IPS-18a (cell line): Measurements from ENCODE around the gene STAT1.

Experiments
- H3K27ac ChIP-seq: one replicate; pipeline ENCODE4 v1.5.1; 2013; ENCODE audit warnings: low read length
- H3K27me3 ChIP-seq: one replicate; pipeline ENCODE4 v1.6.1; 2013; ENCODE audit warnings: mild to moderate bottlenecking, low read length; ENCODE audit not compliant: control insufficient read depth, insufficient read depth
- H3K36me3 ChIP-seq: one replicate; pipeline ENCODE4 v1.6.1; 2013; ENCODE audit warnings: low read depth, low read length; ENCODE audit not compliant: control insufficient read depth
- H3K4me1 ChIP-seq: one replicate; pipeline ENCODE4 v1.6.1; 2013; ENCODE audit warnings: low read depth, low read length; ENCODE audit not compliant: control insufficient read depth
- H3K4me3 ChIP-seq: one replicate; pipeline ENCODE4 v1.5.1; 2013; ENCODE audit warnings: low read length
- H3K9ac ChIP-seq: one replicate; pipeline ENCODE4 v1.6.1; 2013; ENCODE audit warnings: mild to moderate bottlenecking, low read length, moderate library complexity
- H3K9me3 ChIP-seq: one replicate; pipeline ENCODE4 v1.6.1; 2013; ENCODE audit warnings: low read depth, low read length; ENCODE audit not compliant: control insufficient read depth

Gene STAT1

DNA sequence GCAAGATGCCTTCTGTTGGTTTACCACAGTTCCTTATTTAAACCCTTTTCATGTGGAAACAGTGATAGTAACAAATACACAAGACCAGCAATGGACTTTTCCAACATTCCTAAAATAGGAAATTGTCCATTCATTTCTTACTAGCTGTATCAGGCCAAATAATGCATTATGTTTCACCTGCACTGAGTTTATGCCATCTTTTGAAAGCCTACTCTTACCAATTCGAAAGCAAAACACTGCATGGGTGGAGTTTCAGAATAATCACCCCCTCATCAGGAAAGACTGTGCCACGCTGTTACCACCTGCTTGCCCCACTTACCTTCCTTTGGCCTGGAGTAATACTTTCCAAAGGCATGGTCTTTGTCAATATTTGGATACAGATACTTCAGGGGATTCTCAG lies 37.5 kb downstream of the STAT1 start:
- Histone ChIP-seq H3K27me3 (no peaks in the 10 kb centered on the region), H3K9me3 (no peaks in the 10 kb centered on the region), H3K36me3 (peaks cover 91% of the 10 kb centered on the region), H3K9ac (no peak overlapping the region), H3K27ac (no peak overlapping the region), H3K4me3 (no peak overlapping the region), H3K4me1 (no peaks in the 10 kb centered on the region)

- Histone ChIP-seq H3K36me3 (peaks cover 89% of the 10 kb centered on the region), H3K27me3 (no peaks in the 10 kb centered on the region), H3K27ac (no peak overlapping the region), H3K4me1 (no peaks in the 10 kb centered on the region), H3K9ac (no peak overlapping the region), H3K4me3 (no peak overlapping the region), H3K9me3 (no peaks in the 10 kb centered on the region)
Observed at GRCh38 chr2:190974629-190975361, 39.2 kb downstream of the STAT1 start.

GRCh38 chr2:190973726-190974628 lies 40.0 kb downstream of the STAT1 start:
- Histone ChIP-seq H3K9ac (no peak overlapping the region), H3K4me3 (no peak overlapping the region), H3K27me3 (no peaks in the 10 kb centered on the region), H3K27ac (no peak overlapping the region), H3K4me1 (no peaks in the 10 kb centered on the region), H3K9me3 (no peaks in the 10 kb centered on the region), H3K36me3 (peaks cover 89% of the 10 kb centered on the region)

- Histone ChIP-seq H3K36me3 (peaks cover 83% of the 10 kb centered on the region), H3K4me1 (no peaks in the 10 kb centered on the region), H3K4me3 (no peak overlapping the region), H3K9ac (no peak overlapping the region), H3K9me3 (no peaks in the 10 kb centered on the region), H3K27ac (no peak overlapping the region), H3K27me3 (no peaks in the 10 kb centered on the region)
Observed at GRCh38 chr2:190973262-190973661, 40.7 kb downstream of the STAT1 start.

DNA sequence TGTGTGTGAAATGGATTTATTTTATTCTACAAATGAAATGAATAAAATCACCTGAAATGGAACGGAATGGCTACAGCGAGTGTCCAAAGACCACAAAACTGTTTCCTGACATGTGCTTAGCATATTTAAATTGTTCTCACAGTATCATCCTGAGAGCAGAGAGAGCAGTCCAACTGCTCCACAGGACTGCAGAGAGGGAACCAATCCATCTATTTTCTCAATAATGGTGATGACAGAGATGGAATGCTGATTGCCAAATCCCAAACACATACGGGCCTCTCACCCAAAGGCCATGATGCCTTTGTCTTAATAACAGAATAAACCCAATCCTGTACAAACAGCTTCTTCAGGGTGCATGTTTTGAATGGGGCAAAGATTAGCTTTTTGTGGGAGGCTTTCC lies 41.1 kb downstream of the STAT1 start:
- no peaks in the 10 kb centered on the region for H3K4me1 ChIP-seq
- no peaks in the 10 kb centered on the region for H3K27me3 ChIP-seq
- H3K27ac ChIP-seq: no peak overlapping the region
- no peaks in the 10 kb centered on the region for H3K9me3 ChIP-seq
- peaks cover 83% of the 10 kb centered on the region for H3K36me3 ChIP-seq
- H3K9ac ChIP-seq: no peak overlapping the region
- H3K4me3 ChIP-seq: no peak overlapping the region

GRCh38 chr2:190972213-190972612 lies 41.8 kb downstream of the STAT1 start:
- H3K4me1 ChIP-seq: no peaks in the 10 kb centered on the region
- H3K9me3 ChIP-seq: no peaks in the 10 kb centered on the region
- H3K9ac ChIP-seq: no peak overlapping the region
- H3K4me3 ChIP-seq: no peak overlapping the region
- H3K36me3 ChIP-seq: peaks cover 78% of the 10 kb centered on the region
- no peak overlapping the region for H3K27ac ChIP-seq
- no peaks in the 10 kb centered on the region for H3K27me3 ChIP-seq

- no peak overlapping the region for H3K9ac ChIP-seq
- no peak overlapping the region for H3K27ac ChIP-seq
- no peak overlapping the region for H3K4me3 ChIP-seq
- H3K4me1 ChIP-seq: no peaks in the 10 kb centered on the region
- no peaks in the 10 kb centered on the region for H3K9me3 ChIP-seq
- H3K36me3 ChIP-seq: peaks cover 70% of the 10 kb centered on the region
- no peaks in the 10 kb centered on the region for H3K27me3 ChIP-seq
Observed at GRCh38 chr2:190970873-190971506, 43.0 kb downstream of the STAT1 start.

GRCh38 chr2:190970160-190970559 lies 43.8 kb downstream of the STAT1 start:
- H3K4me3 ChIP-seq: no peak overlapping the region
- no peaks in the 10 kb centered on the region for H3K4me1 ChIP-seq

GRCh38 chr2:190968522-190968921 lies 45.4 kb downstream of the STAT1 start:
- Histone ChIP-seq H3K9ac (no peak overlapping the region), H3K4me3 (no peak overlapping the region), H3K27ac (no peak overlapping the region), H3K9me3 (no peaks in the 10 kb centered on the region), H3K27me3 (no peaks in the 10 kb centered on the region), H3K4me1 (no peaks in the 10 kb centered on the region), H3K36me3 (peaks cover 48% of the 10 kb centered on the region)

More at GRCh38 chr2:190970160-190970559, 43.8 kb downstream of the STAT1 start:
- Histone ChIP-seq H3K27me3 (no peaks in the 10 kb centered on the region), H3K9ac (no peak overlapping the region), H3K27ac (no peak overlapping the region), H3K36me3 (peaks cover 64% of the 10 kb centered on the region), H3K9me3 (no peaks in the 10 kb centered on the region)

GRCh38 chr2:190965580-190966222 lies 48.3 kb downstream of the STAT1 start:
- H3K4me3 ChIP-seq: no peak overlapping the region
- H3K9me3 ChIP-seq: no peaks in the 10 kb centered on the region
- peaks cover 35% of the 10 kb centered on the region for H3K36me3 ChIP-seq
- H3K9ac ChIP-seq: no peak overlapping the region
- no peaks in the 10 kb centered on the region for H3K4me1 ChIP-seq
- no peak overlapping the region for H3K27ac ChIP-seq
- H3K27me3 ChIP-seq: no peaks in the 10 kb centered on the region

- no peak overlapping the region for H3K4me3 ChIP-seq
- H3K27me3 ChIP-seq: no peaks in the 10 kb centered on the region
- no peak overlapping the region for H3K27ac ChIP-seq
- H3K36me3 ChIP-seq: peaks cover 21% of the 10 kb centered on the region
- no peaks in the 10 kb centered on the region for H3K4me1 ChIP-seq
- H3K9me3 ChIP-seq: no peaks in the 10 kb centered on the region
- no peak overlapping the region for H3K9ac ChIP-seq
Observed at GRCh38 chr2:190964170-190964795, 49.7 kb downstream of the STAT1 start.
